GM04503 (cell line): Measurements from ENCODE around the gene KDM4F.
"Not testable (repeated sequence)": the region's sequence is repeated elsewhere in the genome, so short reads cannot be mapped to it uniquely, and the experiment has no call there.

Source experiments
- DNase-seq: peaks from one replicate; pipeline ENCODE4 v3.0.0-alpha.2; 2012; ENCODE audit warnings: low read depth

The KDM4F gene

DNA sequence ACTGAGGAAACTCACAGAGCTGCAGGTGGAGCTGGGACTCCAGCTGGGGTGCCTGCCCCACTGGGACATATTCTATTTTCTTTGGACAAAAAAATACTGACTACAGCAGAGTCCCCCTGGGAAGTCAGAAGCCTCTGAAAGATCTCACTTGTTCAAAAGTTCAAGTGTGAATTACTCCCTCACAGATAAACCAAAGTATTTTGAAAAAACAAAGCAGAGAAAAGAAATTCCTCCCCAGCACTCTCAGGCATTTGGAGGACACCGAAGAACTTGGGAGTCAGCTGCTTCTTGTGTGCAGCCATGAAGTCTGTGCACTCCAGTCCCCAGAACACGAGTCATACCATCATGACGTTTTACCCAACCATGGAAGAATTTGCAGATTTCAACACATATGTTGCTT is at the start of gene KDM4F:
TSS of gene KDM4F (plus strand) at position 301 of the 400 bp plus-strand sequence.
- not testable (repeated sequence) for DNase-seq

GRCh38 chr11:95003716-95004115 is 45.5 kb upstream of the KDM4F start:
- no peak for DNase-seq

- no peak for DNase-seq
These were observed 43.6 kb upstream of the KDM4F start for GRCh38 chr11:95005642-95006041.

DNA sequence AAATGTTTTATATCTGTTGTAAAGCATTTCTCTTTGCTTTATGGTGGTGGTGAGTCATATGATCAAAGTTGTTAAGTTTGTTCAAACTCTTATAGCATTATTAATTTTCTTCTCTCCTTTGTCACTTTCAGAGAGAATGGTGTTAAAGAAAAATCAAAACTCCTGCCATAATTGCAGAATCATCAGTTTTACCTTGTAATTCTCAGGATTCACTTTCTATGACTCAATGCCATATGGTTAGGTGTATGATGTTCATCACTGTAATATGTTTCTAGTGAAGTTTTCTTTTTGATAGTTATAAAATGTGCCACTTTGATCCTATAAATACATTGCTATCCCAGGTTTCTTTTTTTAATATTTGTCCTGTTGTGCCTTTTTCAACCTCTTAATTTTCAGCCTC is 37.8 kb upstream of the KDM4F start:
- no peak for DNase-seq

GRCh38 chr11:95014184-95014821 is 34.9 kb upstream of the KDM4F start:
- DNase-seq, result no peak

GRCh38 chr11:95016139-95016538 is 33.1 kb upstream of the KDM4F start:
- DNase-seq, result no peak

DNA sequence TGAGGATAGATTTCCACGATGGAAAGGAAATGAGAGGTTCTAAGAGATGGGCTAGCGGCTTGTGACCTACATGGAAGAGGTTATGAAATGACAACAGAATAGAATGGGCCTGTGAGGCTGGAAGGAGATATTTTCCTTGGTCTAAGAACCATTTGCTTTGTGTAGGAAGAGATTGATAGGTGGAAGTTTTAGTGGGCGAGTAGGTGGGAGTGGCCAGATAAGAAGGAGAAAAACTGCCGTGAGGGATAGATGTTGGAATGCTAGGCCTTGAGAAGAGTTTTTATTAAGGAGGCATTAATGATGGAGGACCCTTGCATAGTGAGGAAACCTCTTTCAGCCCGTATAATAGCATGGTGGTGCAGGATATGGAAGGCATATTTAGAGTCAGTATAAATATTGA is 27.8 kb upstream of the KDM4F start:
- not testable (repeated sequence) for DNase-seq

- DNase-seq, result no peak
These were observed 24.3 kb upstream of the KDM4F start, which contains the start of gene KDM4E for GRCh38 chr11:95024958-95025357. Gene KDM4E (plus strand): TSS chr11:95025258. CDS start chr11:95025558, 300 bp downstream.

- DNase-seq, result not testable (repeated sequence)
These were observed 23.6 kb upstream of the KDM4F start for GRCh38 chr11:95025594-95025993.

DNA sequence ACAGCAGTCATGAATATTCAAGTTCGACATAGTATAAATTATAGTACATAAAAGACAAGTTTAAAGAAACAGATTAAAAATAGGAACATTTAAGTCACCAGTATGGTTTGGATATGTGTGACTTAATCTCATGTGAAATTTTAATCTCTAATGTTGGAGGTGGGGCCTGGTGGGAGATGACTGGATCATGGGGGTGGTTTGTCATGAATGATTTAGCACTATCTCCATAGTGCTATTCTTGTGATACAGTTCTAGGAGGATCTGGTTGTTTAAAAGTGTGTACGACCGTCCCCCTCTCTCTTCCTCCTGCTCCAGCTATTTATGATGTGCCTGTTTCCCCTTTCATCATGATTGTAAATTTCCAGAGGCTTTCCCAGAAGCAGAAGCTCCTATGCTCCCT is 20.9 kb upstream of the KDM4F start:
- DNase-seq, result no peak

DNA sequence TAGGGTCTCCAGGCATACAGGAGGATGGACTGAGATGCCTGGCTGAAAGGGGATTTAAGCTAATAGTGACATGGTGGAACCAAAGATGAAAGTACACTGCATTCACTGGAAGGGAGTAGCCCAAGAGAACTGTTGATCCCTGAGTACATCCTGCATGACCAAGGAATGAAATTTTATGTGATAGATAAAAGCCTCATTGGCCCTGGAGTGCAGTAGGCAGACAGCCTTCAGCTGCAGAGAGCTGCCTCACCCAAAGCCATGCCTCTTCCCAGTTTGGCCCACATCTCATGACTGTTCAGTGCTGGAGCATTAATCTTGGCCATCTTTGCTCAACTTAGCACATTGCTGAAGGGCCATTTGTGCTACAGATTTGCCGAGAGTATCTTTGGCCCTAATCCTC is 16.2 kb upstream of the KDM4F start:
- no peak for DNase-seq

GRCh38 chr11:95035316-95035715 is 13.9 kb upstream of the KDM4F start:
- no peak for DNase-seq

- not testable (repeated sequence) for DNase-seq
These were observed 11.7 kb upstream of the KDM4F start for GRCh38 chr11:95037356-95038035.

- no peak for DNase-seq
These were observed 7.0 kb upstream of the KDM4F start for GRCh38 chr11:95042239-95042638.

DNA sequence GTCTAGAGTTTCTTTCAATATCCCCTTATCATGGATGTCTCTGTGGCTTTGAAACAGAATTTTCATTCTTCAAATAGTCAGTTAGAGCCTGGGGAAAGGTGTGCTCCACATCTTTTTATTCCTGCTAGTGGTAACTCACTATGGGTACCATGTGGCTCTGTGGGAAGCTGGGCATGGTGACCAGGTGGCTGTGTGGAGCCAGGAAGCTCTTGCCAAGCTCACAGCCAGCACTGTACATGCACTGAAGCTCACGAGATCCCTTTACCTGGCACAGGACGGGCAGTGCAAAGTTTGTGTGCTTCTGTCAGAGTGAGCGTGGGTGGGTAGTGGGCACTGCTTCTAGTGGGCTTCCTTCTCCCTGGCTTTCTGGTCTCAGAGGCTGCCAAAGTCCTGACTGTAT is 6.3 kb upstream of the KDM4F start:
- no peak for DNase-seq

GRCh38 chr11:95044010-95044409 is 5.2 kb upstream of the KDM4F start:
- DNase-seq, result no peak

GRCh38 chr11:95045812-95046211 is 3.4 kb upstream of the KDM4F start:
- DNase-seq, result no peak

DNA sequence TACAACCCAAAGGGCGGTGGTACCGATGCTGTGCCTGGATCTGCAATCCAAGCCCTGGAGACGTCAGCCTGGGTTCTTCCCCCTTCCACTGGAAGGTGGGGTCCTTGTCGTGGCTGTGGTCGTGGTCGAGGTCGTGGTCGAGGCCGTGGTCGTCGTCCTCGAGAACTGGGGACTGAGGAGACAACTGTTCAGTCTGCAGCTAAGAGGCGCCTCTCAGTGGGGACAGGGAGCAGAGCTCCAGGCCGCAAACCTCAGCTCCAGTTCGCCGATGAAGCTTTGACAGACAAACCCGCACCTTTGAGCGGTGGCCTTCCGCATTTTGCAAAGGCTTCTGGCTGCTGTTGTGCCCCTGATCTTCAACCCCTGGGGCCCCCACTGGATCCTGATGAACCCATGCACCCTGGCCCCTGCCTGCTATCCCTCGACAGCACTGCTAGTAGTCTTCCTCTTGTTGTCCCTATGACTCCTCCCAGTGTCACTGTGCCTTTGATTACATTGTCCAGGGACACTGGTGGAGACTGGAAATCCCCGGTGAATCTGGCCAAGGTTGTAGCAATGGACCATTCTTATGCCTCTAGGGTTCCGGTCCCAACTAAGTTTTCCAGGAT is 1.5 kb downstream of the KDM4F start:
- DNase-seq, result no peak

DNA sequence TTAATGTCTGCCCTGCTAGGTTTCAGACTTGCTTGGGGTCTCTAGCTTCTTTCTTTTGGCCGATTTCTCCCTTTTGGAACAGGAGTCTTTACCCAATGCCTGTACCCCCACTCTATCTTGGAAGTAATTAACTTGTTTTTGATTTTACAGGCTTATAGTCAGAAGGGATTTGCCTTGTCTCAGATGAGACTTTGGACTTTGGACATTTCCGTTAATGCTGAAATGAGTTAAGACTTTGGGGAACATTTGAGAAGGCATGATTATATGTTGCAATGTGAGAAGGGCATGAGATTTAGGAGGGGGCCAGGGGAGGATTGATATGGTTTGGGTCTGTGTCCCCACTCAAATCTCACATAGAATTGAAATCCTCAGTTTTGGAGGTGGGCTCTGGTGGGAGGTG is 5.1 kb downstream of the KDM4F start:
- DNase-seq, result no peak

GRCh38 chr11:95055283-95055897 is 6.2 kb downstream of the KDM4F start:
- DNase-seq, result no peak

GRCh38 chr11:95057959-95058358 is 8.7 kb downstream of the KDM4F start:
- DNase-seq, result no peak

- no peak for DNase-seq
These were observed 9.4 kb downstream of the KDM4F start for GRCh38 chr11:95058621-95059020.

DNA sequence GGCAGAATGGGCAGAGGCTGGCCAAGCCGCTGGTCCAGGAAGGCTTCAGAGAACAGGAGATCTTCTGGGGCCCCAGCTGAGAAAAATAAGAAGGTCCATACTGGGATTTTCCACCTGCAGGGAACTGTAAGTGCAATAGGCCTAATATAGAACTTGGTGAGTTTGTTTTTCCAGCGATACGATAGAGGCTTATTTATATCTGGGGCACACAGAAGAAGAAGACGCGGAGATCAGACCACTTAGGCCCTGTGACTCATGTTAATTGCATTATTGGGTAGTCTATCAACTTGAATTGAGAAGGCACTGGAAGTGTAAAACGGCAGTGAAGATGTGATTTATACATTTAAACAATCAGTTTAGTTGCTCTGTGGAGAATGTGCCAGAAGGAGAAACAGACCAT is 9.8 kb downstream of the KDM4F start:
- no peak for DNase-seq
